NCI-H2196 (cell line): ENCODE results near the gene SRMS.
"Not testable (repeated sequence)": the region's sequence is repeated elsewhere in the genome, so short reads cannot be mapped to it uniquely, and the experiment has no call there.

Experiments
- DNase-seq: peaks from one replicate; lab custom pipeline; 2025; ENCODE audit not compliant: unreplicated experiment; lab: John Stamatoyannopoulos, UW

The SRMS gene

GRCh38 chr20:63566395-63567135 is 19.0 kb upstream of the SRMS start:
- DNase-seq: no peak

GRCh38 chr20:63565699-63566335 is 18.3 kb upstream of the SRMS start:
- DNase-seq: no peak

- no peak for DNase-seq
Observed at GRCh38 chr20:63565021-63565698, 17.6 kb upstream of the SRMS start.

GRCh38 chr20:63564036-63564810 is 16.7 kb upstream of the SRMS start:
- no peak for DNase-seq

- DNase-seq: no peak
Observed at GRCh38 chr20:63563225-63563935, 15.8 kb upstream of the SRMS start.

GRCh38 chr20:63562461-63563224 is 15.1 kb upstream of the SRMS start:
- DNase-seq: no peak

GRCh38 chr20:63561624-63562396 is 14.3 kb upstream of the SRMS start:
- DNase-seq: no peak

GRCh38 chr20:63560856-63561609 is 13.5 kb upstream of the SRMS start:
- DNase-seq: no peak

GRCh38 chr20:63560333-63560805 is 12.8 kb upstream of the SRMS start:
- no peak for DNase-seq

- not testable (repeated sequence) for DNase-seq
Observed at GRCh38 chr20:63559485-63560332, 12.2 kb upstream of the SRMS start.

GRCh38 chr20:63558804-63559484 is 11.4 kb upstream of the SRMS start:
- no peak for DNase-seq

- DNase-seq: no peak
Observed at GRCh38 chr20:63557481-63557891, 9.9 kb upstream of the SRMS start.

- DNase-seq: no peak
Observed at GRCh38 chr20:63556873-63557478, 9.4 kb upstream of the SRMS start.

GRCh38 chr20:63555661-63556381 is 8.3 kb upstream of the SRMS start:
- DNase-seq: no peak

- DNase-seq: no peak
Observed at GRCh38 chr20:63554361-63555278, 7.1 kb upstream of the SRMS start.
